HepG2 (cell line): Measurements from ENCODE around the gene NUDT22. TPM values are rescaled to one million over a fixed set of nuclear protein-coding genes. Genes with fewer than 3 reads are reported as not detected.
A peak's percentile ranks its signal among the peaks of the same experiment; 100 is the strongest.

Source experiments
- AGO2 ChIP-seq: fragments of 200-400 bp; formaldehyde crosslinking; optimal IDR thresholded peaks from 2 replicates; pipeline ENCODE3; 2017; ENCODE audit warnings: mild to moderate bottlenecking, low read depth, low read length, moderate library complexity
- CC2D1A ChIP-seq: sonication (generic); formaldehyde crosslinking; IDR thresholded peaks from 2 replicates; pipeline ENCODE4 v1.8.1; 2023; ENCODE audit warnings: mild to moderate bottlenecking, missing genetic modification reagents
- HES4 ChIP-seq: sonication (generic); formaldehyde crosslinking; IDR thresholded peaks from 2 replicates; pipeline ENCODE4 v1.9.0; 2021; ENCODE audit warnings: mild to moderate bottlenecking, missing genetic modification reagents, borderline replicate concordance
- LCORL ChIP-seq, 2 experiments: fragments of 450-650 bp in 1 of 2; sonication (generic) in 1 of 2; formaldehyde crosslinking in 1 of 2; IDR thresholded peaks; 2 replicates each; pipeline versions ENCODE4 v1.5.0 to v1.6.1; 2017 to 2020; ENCODE audit warnings: antibody characterized with exemption in 1 of 2, missing genetic modification reagents in 1 of 2
- MEIS2 ChIP-seq: sonication (generic); formaldehyde crosslinking; IDR thresholded peaks from 2 replicates; pipeline ENCODE4 v1.9.0; 2021; ENCODE audit warnings: mild to moderate bottlenecking, missing genetic modification reagents
- MYC ChIP-seq: sonication (generic); formaldehyde crosslinking; IDR thresholded peaks from 2 replicates; pipeline ENCODE4 v1.9.0; 2021; ENCODE audit warnings: missing genetic modification reagents, borderline replicate concordance
- MYPOP ChIP-seq: sonication (generic); formaldehyde crosslinking; IDR thresholded peaks from 2 replicates; pipeline ENCODE4 v1.8.1; 2023; ENCODE audit warnings: mild to moderate bottlenecking, moderate library complexity, missing genetic modification reagents
- ZBTB42 ChIP-seq: sonication (generic); formaldehyde crosslinking; IDR thresholded peaks from 2 replicates; pipeline ENCODE4 v1.5.0; 2020; ENCODE audit warnings: mild to moderate bottlenecking, missing genetic modification reagents
- ZFX ChIP-seq: sonication (generic); formaldehyde crosslinking; IDR thresholded peaks from 2 replicates; pipeline ENCODE4 v1.4.0; 2020; ENCODE audit warnings: mild to moderate bottlenecking, low read depth, missing genetic modification reagents, moderate library complexity
- ZNF24 ChIP-seq: fragments of 450-650 bp; IDR thresholded peaks from 2 replicates; pipeline ENCODE4 v1.6.1; 2017; ENCODE audit warnings: antibody characterized with exemption, mild to moderate bottlenecking
- ZNF263 ChIP-seq: sonication (generic); formaldehyde crosslinking; IDR thresholded peaks from 2 replicates; pipeline ENCODE4 v1.4.0; 2020; ENCODE audit warnings: missing genetic modification reagents
- ZNF30 ChIP-seq: sonication (generic); formaldehyde crosslinking; IDR thresholded peaks from 2 replicates; pipeline ENCODE4 v1.5.0; 2020; ENCODE audit warnings: mild to moderate bottlenecking, missing genetic modification reagents
- ZNF343 ChIP-seq: sonication (generic); formaldehyde crosslinking; IDR thresholded peaks from 2 replicates; pipeline ENCODE4 v1.4.0; 2020; ENCODE audit warnings: mild to moderate bottlenecking, missing genetic modification reagents
- ZNF605 ChIP-seq: sonication (generic); formaldehyde crosslinking; IDR thresholded peaks from 2 replicates; pipeline ENCODE4 v1.8.0; 2022; ENCODE audit warnings: mild to moderate bottlenecking, missing genetic modification reagents
- polyA plus RNA-seq, 8 experiments: library from polyadenylated mRNA; depleted of rRNA in 3 of 8; stranded (reverse) in 7 of 8; unstranded in 1 of 8; fragments of >200 nt; fragmentation: Illumina TruSeq in 4 of 8; extraction: Trizol in 4 of 8; gene quantifications; 2 replicates each; pipeline versions ENCODE4 v1.2.1 to v1.2.3, GENCODE V29; 2011 to 2016; ENCODE audit warnings: low read depth in 4 of 8, missing spikeins in 1 of 8, mixed read lengths in 1 of 8; ENCODE audit not compliant: insufficient read depth in 1 of 8
- total RNA-seq, 5 experiments: library from RNA; depleted of rRNA; stranded (reverse); fragments of >200 nt; fragmentation: Illumina TruSeq; extraction: Trizol; gene quantifications; 2 replicates each; pipeline ENCODE4 v1.2.3, GENCODE V29; 2016; ENCODE audit warnings: low read depth in 1 of 5
- TF ChIP-seq, protein P1 (sequence below): IDR thresholded peaks from 2 replicates; pipeline ENCODE4 v1.6.1; 2016; ENCODE audit warnings: mild to moderate bottlenecking
- TF ChIP-seq, protein P2 (sequence below): sonication (generic); formaldehyde crosslinking; IDR thresholded peaks from 2 replicates; pipeline ENCODE4 v1.5.1; 2020; ENCODE audit warnings: mild to moderate bottlenecking, missing genetic modification reagents, borderline replicate concordance

NUDT22 gene
- total and polyA plus RNA-seq, 2 of the 13 experiments (the other 11 are each of a cell fraction or from before 2014, with no cell fraction given): 33.5 to 39.8 TPM

DNA sequence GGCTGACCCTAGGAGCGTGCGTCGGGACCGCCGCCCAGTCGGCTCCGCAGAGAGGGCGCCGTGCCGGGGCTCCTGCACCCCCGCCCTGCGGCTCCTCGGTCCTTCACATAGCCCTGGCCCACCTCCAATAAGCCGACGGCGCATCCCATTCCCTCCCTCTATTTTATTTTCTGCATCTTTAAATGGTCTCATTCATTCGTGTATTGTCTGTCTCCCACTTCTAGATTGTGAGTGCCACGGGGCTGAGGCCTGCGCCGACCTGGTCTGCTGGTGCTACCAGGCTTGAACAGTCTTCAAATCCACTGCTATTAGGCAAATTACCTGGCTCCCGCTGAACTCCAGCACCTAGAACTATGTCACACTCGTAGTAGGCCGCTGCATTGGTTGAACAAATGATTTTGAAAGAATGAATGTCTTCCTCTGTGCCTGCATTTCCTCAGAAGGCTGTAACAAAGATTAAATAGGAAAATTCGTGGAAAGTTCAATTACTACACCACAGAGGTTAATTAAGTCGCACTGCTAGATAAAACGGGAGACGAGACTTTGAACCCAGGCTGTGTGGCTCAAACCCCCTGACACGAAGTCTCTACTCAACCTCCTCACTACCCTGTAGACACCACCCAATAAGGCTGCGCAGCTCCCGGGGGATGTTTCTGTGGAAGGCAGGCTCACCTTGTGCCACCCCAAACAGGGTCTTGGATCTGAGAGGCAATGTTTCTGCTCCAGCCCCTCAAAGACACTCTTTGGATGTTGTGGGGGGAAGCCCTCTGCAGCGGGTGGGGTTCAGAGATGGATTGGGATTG is 21.9 kb downstream of the NUDT22 start (continued):
- TF ChIP-seq MYPOP (CRISPR knock-in tag) (peak; percentile 67; the same call in 1 of the 2 replicates), ZNF263 (CRISPR knock-in tag) (0 out of 2 replicates have a peak, but pooled peaks have one; percentile 20), ZNF605 (CRISPR knock-in tag) (0 out of 2 replicates have a peak, but pooled peaks have one; percentile 26), LCORL (IDR thresholded peaks at IDR 0.05) (no peak), LCORL (CRISPR knock-in tag; IDR thresholded peaks at IDR 0.05) (no peak), MEIS2 (0 out of 2 replicates have a peak, but pooled peaks have one; percentile 62), ZNF343 (CRISPR knock-in tag) (no peak), AGO2 (peak; percentile 16), ZNF30 (CRISPR knock-in tag) (0 out of 2 replicates have a peak, but pooled peaks have one; percentile 11), ZFX (CRISPR knock-in tag) (peak; percentile 5; the same call in 1 of the 2 replicates), ZBTB42 (CRISPR knock-in tag) (no peak), ZNF24 (peak; percentile 56; the same call in 1 of the 2 replicates), HES4 (0 out of 2 replicates have a peak, but pooled peaks have one; percentile 16), CC2D1A (no peak), MYC (0 out of 2 replicates have a peak, but pooled peaks have one; percentile 19)
- TF ChIP-seq, protein P1, sequence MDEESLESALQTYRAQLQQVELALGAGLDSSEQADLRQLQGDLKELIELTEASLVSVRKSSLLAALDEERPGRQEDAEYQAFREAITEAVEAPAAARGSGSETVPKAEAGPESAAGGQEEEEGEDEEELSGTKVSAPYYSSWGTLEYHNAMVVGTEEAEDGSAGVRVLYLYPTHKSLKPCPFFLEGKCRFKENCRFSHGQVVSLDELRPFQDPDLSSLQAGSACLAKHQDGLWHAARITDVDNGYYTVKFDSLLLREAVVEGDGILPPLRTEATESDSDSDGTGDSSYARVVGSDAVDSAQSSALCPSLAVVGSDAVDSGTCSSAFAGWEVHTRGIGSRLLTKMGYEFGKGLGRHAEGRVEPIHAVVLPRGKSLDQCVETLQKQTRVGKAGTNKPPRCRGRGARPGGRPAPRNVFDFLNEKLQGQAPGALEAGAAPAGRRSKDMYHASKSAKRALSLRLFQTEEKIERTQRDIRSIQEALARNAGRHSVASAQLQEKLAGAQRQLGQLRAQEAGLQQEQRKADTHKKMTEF (CRISPR knock-in tag): peak; percentile 9; the same call in 1 of the 2 replicates
- TF ChIP-seq, protein P2, sequence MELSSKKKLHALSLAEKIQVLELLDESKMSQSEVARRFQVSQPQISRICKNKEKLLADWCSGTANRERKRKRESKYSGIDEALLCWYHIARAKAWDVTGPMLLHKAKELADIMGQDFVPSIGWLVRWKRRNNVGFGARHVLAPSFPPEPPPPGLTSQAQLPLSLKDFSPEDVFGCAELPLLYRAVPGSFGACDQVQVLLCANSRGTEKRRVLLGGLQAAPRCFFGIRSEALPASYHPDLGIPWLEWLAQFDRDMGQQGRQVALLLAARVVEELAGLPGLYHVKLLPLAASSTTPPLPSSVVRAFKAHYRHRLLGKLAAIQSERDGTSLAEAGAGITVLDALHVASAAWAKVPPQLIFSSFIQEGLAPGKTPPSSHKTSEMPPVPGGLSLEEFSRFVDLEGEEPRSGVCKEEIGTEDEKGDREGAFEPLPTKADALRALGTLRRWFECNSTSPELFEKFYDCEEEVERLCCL: 0 out of 2 replicates have a peak, but pooled peaks have one; percentile 30
